Bronchial epithelial cell (primary cell): ENCODE data around the gene ADNP2. TPM values are rescaled to one million over a fixed set of nuclear protein-coding genes. Genes with fewer than 3 reads are reported as not detected.
A peak's percentile ranks its signal among the peaks of the same experiment; 100 is the strongest.

Experiments
- DNase-seq: peaks from one replicate; pipeline ENCODE4 v3.0.0-alpha.2; 2010; ENCODE audit warnings: low read depth
- FAIRE-seq: peaks from 2 replicates; lab custom pipeline; 2011; peaks lifted over from hg19 to GRCh38; lab: Jason Lieb, UNC
- H3K27me3 ChIP-seq: 2 replicates; pipeline ENCODE4 v1.5.1; 2011; ENCODE audit warnings: low read length; ENCODE audit not compliant: control insufficient read depth, insufficient read depth
- H3K36me3 ChIP-seq: 2 replicates; pipeline ENCODE4 v1.5.1; 2011; ENCODE audit warnings: low read length; ENCODE audit not compliant: control insufficient read depth, insufficient read depth
- H3K4me3 ChIP-seq: 2 replicates; pipeline ENCODE4 v1.5.1; 2011; ENCODE audit warnings: mild to moderate bottlenecking, low read depth, low read length, control low read depth
- CTCF ChIP-seq: IDR thresholded peaks from 2 replicates; pipeline ENCODE4 v1.5.1; 2011; ENCODE audit warnings: mild to moderate bottlenecking, moderate library complexity, low read length, control low read depth, inconsistent platforms; ENCODE audit not compliant: insufficient read depth, severe bottlenecking
- total RNA-seq: library from RNA; depleted of rRNA; stranded (reverse); fragments of >200 nt; gene quantifications from 2 replicates; pipeline ENCODE4 v1.2.1, GENCODE V29; 2014

Gene ADNP2
- total RNA-seq, 1 donor from 2014 or later = 21.6 TPM

- FAIRE-seq (no peak), DNase-seq (peak; percentile 8)
- no peak overlapping the region for H3K4me3 ChIP-seq
- H3K27me3 ChIP-seq = no peaks in the 10 kb centered on the region
- no peaks in the 10 kb centered on the region for H3K36me3 ChIP-seq
- TF ChIP-seq CTCF = no peak
Observed at GRCh38 chr18:80068571-80069272, 40.3 kb upstream of the ADNP2 start.

- TF ChIP-seq CTCF = no peak
- DNase-seq = no peak
- FAIRE-seq = no peak
Observed at GRCh38 chr18:80070825-80071224, 38.2 kb upstream of the ADNP2 start.

GRCh38 chr18:80074183-80074582 is 34.9 kb upstream of the ADNP2 start:
- no peaks in the 10 kb centered on the region for H3K27me3 ChIP-seq
- no peak for TF ChIP-seq CTCF
- DNase-seq (no peak), FAIRE-seq (no peak)
- H3K4me3 ChIP-seq = no peak overlapping the region
- no peaks in the 10 kb centered on the region for H3K36me3 ChIP-seq

More at GRCh38 chr18:80070825-80071224, 38.2 kb upstream of the ADNP2 start:
- Histone ChIP-seq H3K27me3 (no peaks in the 10 kb centered on the region), H3K36me3 (no peaks in the 10 kb centered on the region), H3K4me3 (no peak overlapping the region)

GRCh38 chr18:80074697-80075096 is 34.4 kb upstream of the ADNP2 start:
- H3K36me3 ChIP-seq = no peaks in the 10 kb centered on the region
- no peak for TF ChIP-seq CTCF
- no peaks in the 10 kb centered on the region for H3K27me3 ChIP-seq
- FAIRE-seq (peak; percentile 72), DNase-seq (no peak)
- H3K4me3 ChIP-seq = no peak overlapping the region

GRCh38 chr18:80075940-80076339 is 33.1 kb upstream of the ADNP2 start:
- H3K4me3 ChIP-seq = no peak overlapping the region
- H3K36me3 ChIP-seq = no peaks in the 10 kb centered on the region
- no peak for TF ChIP-seq CTCF
- no peaks in the 10 kb centered on the region for H3K27me3 ChIP-seq
- FAIRE-seq (no peak), DNase-seq (no peak)

- Histone ChIP-seq H3K4me3 (no peak overlapping the region), H3K36me3 (no peaks in the 10 kb centered on the region), H3K27me3 (no peaks in the 10 kb centered on the region)
- TF ChIP-seq CTCF = no peak
- FAIRE-seq = no peak
- DNase-seq = no peak
Observed at GRCh38 chr18:80076379-80076778, 32.7 kb upstream of the ADNP2 start.
